ENCODE results near the gene CMSS1.

CMSS1 gene

DNA sequence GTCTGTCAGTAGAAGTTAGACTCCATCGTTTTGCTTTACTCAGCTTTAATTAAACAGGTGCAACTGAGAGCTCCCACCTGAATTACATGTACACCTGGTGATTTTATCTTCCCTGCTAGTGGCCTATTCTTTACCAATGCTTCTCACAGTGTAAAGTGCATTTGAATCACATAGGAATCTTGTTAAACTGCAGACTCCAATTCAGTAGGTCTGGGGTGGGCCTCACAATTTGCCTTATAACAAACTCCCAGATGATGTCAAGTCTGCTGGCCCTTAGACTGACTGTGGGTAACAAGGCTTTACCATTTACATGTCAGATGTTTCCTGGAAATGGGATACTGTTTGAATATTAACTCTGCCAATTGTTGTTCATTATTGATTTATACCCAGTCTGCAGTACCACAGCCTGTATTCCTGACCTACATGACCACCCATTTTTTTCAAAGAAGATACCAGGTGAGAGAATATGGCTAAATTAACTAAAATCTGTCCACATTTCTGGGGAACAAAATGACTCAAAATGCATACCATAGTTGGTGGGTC is 37.2 kb downstream of the CMSS1 start:
- DNase-seq (ENCODE audit: low spot score), result no peak

DNA sequence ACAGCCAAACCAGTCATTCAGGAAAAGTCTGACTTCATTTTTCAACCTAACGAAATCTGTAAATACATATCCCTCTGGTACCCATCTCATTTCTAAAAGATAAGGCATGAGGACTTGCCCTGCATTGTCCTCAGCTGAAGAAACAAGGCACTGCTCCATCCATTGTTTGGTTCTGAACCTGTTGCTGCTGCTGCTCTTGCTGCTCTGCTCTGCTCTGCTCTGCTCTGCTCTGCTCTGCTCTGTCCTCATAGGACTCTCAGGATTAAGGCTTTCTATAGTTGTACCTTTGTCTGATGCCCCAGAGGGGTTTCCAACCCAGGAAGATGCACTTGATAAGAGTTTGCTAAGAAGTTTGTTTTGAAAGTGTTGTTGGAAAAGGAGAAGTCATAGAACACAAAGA is 38.2 kb downstream of the CMSS1 start:
- no peak for DNase-seq (ENCODE audit: low spot score)

DNA sequence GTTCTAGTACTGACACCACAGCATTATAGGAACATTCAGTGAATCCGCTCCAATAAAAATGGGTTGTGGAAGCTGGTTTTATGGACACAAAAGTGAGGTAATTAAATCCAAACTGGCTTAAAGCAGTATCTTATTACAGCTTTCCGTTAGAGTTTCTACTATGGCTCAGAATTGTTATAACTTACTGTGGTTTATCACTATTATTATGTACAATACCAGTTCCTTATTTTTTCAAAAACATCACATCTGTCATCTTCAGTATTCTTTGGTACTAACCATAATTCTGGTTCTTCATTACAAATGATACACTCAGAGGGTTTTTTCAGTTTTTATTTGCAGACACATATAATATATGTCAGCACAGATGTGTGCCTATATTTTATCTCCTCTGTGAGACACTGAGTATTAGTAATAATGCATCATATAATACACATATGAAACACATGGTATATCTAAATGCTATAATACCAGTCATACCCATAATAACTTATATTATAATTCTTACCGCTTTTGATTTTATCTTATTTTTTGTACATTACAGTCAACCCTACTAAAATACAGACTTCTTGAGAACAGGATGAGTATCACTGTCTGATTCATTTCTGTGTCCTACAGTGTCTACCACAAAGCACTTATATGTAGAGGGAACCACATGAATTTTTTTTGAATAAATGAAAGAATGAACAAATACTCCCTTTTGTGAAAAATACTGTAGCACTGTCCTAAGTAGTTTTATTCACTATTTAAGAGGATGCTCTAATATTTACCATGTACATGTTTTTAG is 39.0 kb downstream of the CMSS1 start:
- no peak for DNase-seq (ENCODE audit: low spot score)

DNA sequence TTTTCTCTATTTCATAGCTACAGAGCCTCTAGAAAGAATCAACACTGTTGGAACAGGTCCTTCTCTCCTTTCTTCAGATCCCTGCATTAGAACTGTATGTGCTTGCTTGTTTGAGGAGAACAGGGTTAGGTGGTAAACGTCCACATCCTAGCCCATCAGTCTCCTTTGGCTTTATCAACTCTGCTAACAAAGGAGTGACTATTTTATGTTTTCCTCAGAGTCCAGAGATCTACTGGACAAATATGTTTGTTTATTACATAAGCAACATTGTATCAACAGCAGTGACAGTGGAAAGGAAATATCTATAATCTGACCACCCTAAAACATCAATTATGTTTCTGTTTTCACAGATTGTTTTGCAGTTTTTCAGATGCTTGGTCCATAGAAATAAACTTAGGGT is 39.6 kb downstream of the CMSS1 start:
- no peak for DNase-seq (ENCODE audit: low spot score)

DNA sequence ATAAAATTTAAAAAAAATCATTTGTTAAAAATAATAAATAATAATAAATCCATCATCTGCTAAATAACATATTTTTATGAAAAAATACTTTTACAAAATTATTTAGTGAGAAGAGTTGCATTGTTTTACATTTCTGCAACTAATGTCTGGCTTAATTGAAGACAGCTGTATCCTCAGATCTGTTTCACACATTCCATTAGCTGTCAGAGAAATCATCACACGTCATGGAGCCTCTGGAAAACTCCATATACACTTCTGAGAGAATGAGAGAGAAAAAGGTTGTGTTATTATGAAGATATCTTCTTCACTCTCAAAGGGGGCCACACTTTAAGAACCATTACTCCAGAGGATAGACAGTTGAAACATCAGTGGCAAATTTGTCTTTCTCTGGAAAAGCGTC is 40.8 kb downstream of the CMSS1 start:
- no peak for DNase-seq (ENCODE audit: low spot score)

DNA sequence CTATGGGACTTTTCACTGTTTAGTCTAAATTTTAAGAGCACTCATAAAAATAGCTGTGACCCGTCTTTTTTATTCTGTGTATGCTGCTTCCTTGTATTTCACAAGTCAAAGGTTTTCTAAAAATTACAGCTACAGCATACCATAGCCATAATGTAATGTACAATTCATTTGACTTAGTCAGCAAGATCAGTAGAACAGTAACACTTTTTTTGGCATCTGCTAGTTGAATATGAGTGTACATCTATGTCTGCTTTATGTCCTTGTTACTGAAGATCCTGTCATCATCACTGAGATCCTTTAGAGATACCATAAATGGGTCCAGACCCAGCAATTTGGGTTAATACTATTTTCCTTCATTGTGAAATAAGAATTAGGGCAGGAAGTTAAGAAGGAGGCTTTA is 42.2 kb downstream of the CMSS1 start:
- DNase-seq (ENCODE audit: low spot score), result no peak

DNA sequence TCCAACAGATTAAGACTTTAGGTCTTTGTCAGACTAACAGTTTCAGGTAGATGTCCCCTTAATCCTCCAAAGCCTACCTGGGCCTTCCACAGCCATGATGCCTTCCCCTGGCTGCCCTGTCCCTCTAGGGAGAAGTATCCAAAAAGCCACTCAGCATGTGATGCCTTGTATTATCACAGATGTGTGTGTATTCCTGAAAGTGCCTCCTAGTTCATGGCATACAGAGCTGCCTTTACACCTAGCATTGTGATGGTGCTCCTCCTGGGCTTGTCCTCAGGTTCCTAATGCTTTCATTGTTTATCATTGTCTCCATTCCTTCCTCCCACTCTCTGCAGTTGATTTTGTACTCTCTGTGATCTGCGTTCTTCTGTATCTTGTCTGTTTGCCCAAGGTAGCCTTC is 43.6 kb downstream of the CMSS1 start:
- DNase-seq (ENCODE audit: low spot score), result no peak

DNA sequence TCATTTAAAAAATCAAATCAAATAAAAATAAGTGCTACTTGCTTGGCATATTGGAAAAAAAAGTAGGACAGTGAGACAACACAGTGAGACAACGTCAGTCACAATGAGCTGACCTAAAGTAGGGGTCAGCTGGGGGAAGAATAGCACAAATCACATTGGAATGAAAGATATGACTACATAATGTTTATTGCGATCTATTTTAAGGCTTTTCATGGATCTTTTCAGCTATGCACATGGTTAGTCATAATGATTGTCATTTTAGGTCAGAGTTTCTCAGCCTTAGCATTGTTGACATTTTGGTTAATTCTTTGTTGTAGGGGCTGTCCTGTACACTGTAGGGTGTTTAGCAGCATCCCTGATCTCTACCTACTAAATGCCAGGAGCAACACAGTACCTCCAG is 44.5 kb downstream of the CMSS1 start:
- DNase-seq (ENCODE audit: low spot score), result no peak

DNA sequence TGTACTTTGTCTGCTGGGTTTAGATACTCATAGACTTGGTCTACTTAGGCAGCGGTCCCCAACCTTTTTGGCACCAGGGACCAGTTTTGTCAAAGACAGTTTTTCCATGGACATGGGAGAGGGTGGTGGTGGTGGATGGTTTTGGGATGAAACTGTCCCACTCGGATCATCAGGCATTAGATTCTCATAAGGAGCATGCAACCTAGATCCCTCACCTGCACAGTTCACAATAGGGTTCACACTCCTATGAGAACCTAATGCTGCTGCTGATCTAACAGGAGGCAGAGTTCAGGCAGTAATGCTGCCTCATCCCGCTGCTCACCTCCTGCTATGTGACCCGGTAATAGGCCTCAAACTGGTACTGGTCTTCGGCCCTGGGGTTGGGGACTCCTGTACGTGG is 45.3 kb downstream of the CMSS1 start:
- no peak for DNase-seq (ENCODE audit: low spot score)

DNA sequence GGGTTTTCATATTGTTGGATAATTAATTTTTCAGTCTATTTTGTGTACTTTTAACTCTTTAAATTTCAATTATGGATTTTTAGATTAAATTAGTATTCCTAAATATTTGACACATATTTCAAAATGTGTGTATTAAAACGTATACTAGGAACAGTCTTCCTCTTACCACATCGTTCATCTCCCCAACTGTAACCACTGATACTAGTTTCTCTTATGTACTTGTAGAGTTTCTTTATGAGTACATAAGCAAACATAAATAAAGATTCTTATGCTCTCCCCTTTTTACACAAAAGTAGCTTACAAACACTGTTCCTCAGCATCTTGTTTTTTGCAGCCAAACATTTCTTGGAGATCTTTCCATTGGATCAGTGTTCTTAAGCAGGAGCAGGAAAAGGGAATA is 45.9 kb downstream of the CMSS1 start:
- DNase-seq (ENCODE audit: low spot score), result no peak

DNA sequence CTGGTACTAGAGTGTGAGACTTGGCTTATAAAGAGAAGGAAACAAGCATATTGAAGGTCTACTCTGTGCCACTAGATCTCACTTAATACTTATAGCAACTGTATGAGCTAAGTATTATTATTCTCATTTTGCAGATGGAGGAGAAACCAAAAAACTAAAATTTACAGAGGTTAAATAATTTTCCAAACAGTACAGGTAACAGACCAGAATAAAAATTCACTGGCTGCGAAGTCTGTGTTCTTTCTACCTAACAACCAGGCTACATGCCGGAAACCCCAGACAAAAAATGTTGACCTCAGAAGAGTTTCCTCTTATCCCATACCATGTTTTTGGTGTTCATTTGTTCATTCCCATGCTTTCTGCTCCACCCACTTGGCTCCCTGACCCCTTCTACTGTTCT is 46.6 kb downstream of the CMSS1 start:
- no peak for DNase-seq (ENCODE audit: low spot score)

DNA sequence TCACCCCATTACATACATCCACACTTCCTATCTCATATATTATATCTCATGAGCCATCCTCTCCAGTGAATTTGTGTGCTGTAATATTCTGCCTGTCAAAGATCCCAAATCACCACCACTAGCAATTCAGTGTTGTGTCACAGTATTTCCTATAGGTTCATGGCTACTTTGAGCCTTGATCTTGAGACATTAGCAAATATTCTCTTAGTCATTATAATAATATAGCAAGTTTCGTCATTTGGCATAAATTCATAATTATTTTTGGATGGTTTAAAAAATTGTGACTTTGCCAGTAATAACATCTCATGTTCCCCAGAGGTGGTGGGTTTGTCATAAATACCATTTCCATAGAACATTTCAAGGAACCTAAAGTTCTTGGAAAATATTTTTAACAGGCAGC is 47.7 kb downstream of the CMSS1 start:
- no peak for DNase-seq (ENCODE audit: low spot score)

DNA sequence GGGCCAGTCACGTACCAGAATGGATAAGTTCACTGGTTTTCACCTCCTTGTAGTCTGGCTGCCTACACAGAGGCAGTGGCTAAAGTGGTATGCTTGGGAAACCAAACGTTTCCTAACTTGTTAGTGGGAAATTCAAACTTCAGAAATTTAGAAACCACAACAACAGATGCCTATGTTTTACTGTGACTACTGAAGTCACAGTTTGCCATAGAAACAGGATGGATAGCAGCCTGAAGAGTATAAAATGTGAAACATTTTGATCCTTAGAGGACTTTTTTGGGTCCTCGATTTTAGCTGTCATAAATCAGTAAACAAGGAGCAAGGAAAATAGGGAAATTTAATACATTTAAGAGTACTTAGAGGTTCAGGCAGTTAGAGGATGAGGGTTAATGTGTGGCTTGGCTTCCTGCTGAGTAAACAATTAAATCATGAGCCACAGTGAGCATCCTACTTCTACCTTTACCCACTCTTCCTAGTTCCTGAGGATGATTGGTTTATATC is 48.6 kb downstream of the CMSS1 start:
- no peak for DNase-seq (ENCODE audit: low spot score)

DNA sequence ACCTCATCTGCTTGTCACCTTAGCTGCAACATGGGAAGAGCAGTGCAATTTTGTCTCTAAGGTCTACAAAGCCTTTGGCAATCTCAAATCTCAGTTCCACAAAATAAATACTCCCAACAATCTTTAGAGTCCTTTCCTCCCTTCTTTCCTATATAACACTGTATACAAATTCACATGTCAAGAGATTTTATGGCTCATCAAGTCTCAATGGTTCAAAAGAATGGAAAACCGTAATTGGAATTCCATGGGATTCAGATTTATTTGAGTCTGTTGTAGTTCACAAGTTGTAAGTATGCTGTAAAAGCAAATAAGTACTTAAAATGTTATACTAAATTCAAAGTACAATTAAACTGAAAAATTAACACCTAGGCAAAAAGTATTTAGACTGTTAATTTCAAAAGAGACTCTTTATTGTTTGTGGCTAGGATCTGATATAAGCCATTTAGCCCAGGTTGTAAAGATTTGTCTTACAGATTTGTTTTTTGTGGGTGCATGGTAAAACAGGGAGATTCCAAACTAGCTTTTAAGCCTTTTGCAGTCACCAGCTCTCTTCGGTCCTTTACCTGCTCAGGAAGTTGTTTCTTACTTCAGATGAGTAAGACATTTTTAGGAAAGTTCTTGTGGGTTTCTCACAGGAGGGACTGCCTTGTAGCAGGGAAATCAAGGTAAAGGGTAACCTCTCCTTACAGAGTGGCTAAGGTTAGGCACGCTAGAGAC is 50.1 kb downstream of the CMSS1 start:
- no peak for DNase-seq (ENCODE audit: low spot score)

DNA sequence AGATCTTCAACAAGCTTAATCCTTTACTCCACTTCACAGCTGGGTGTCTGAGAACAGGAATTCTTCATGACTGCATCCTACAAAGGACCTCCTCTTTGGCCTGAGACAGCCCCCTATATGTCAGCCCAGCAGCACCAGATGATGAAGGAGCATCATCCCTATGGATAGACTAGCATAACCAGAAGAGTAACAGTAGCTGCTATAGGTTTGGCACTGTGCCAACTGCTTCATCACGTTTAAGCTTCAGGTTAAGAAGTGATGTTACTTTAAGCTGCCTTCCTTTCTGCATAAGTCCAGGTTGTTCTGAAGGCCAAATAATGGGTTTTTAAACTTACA is 50.6 kb downstream of the CMSS1 start:
- DNase-seq (ENCODE audit: low spot score), result no peak

DNA sequence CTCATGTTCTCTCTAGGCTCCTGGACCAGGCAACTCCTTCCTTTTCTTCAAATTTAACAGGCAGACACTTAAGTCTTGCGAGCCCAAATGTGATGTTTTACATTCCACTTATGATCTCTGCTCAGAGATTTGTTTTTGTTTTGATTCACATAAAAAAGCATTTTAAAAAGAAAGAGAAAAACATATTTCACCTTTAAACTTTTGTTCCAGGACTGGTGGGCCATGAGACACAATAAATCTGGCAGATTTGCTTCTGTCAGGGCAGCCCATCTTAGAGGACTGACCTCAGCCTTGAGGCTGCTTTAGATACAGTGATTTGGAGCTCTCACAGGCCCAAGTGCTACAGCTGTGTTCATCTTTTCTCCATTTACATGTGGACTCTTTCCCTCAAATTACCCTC is 52.0 kb downstream of the CMSS1 start:
- DNase-seq (ENCODE audit: low spot score), result no peak

DNA sequence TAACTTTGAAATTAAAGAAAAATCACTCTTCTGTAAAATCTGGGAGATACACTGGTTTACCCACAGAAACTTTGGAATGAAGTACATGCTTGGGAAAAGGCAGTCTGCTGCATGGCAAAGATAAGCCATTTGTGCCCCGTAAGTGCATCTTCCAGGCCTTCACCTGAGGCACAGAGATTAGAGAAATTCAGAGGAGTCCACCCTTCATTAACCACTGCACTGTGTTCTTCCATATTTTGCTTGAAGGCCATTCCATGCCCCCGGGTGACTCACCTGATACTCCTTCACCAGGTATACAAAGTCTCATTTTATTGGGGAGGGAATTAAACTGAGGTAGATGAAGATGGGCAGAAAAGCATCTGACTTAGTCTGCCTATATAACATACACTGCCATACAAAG is 53.0 kb downstream of the CMSS1 start:
- no peak for DNase-seq (ENCODE audit: low spot score)

DNA sequence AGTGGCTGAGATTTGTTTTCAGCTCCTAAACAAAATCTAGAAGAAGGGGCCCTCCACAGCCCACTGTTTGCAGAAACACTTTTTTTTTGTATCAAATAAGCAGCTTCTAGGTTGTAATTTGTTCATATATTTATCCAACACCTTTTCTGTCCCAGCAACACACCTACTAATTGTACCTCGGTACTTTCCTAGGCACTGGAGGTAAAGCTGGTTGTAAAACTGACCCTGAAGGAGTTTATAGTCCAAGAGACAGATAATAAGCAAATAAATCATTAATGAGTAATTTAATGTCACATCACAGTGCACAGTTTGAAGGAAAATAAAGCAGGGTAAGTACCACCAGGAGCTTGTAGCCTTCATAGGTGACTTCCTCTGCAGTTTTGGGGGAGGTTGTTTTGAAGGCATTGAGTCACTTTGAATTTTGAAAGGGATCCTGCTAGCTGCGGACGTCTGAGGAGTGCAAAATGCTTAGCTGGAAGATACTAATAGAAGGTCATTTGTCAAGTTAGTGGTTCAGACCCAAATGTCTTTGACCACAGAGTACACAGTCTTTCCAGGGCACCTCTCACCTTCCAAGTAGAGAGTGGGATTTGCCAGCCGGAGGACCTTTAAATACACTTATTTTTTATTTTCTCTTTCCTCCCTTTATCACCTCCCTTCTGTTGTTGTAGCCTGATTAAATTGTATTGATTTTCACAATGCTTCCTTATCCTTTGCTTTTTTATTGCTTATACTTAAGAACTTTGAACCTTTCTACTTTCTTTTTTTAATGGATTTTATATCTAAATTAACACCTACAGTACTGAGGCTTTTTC is 53.8 kb downstream of the CMSS1 start:
- DNase-seq (ENCODE audit: low spot score), result no peak

DNA sequence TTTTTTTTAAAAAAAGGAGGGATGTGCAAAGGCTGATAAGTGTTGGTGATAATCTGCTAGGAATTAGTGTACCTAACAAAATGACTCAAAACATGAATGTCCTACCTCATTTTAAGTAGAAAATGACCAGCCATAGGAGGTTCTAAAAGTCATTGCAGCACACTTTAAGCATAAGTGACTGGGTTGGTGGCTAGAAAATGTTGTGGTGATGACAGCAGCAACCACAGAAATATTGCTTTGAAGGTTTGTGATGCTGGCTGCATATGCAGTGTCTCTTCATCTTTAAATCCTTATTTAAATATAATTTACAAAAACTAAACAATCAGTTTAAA is 55.2 kb downstream of the CMSS1 start:
- no peak for DNase-seq (ENCODE audit: low spot score)

DNA sequence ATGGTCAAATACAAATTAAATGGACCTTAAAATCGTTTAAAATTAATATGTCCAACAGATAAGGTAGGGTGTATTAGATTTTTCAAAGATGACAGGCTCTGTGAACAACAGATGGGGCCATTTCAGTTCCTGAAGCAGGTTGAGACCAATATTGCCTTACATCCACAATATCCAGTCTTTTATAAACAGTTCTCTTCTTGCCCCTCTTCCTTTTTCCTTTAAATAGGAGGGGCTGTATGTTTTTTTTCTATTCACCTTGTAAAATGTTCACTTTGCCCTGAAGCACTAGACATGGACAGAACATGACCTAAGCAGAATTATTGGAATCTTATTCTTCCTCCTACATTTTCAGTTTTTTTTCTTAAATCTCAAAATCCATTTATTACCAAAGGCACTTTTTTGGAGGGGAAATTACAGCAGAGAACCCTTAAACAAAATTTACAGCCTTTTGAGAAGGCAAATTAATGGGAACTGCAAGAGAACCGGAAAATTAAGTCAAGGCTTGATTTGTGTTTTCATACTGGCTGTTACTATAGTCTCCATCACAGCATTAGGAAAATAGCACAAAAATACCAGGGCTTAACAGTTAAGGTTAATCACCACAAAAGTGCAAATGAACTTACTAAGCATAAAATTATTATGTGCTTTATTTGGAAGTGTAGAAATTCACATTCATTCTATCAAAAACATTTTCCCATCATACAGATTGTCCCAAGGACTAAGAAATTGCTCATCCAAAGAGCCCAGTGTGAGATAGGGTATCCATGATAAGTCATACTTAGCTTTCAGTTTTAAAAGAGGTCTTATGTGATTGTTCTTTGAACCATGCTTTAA is 55.8 kb downstream of the CMSS1 start:
- DNase-seq (ENCODE audit: low spot score), result no peak

DNA sequence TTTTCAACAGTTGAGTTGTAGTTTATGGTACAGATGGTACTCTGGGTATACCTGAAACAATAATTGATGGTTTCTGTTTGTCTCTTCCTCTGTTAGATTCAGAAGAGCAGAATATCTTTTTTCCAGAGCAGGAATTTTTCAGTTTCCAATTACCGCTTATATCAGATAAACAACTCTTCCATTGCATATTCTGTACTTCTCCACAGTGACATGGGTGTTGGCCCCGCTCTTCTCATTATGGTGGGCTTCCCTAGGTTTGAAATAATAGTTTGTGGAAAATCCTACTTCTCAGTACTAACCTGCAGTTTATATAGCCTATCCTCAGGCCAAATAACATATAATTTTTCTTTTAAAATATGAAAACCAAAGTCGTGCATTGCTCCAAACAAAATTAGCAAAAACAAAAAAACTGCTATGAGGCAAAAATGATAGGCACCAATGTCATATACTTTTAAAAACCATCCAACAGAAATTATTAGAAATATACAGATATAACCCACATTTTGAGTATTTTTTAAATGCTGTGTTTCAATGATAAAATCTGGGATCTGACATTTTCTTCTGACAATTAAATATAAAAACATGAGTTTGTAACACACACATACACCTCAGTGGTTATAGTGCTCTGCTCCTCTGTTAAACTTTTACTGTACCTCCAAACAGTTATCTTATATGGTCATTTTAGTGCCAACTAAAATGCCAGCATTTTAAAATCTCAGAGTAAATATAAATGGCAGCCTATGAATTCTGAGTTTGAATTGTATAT is 56.8 kb downstream of the CMSS1 start:
- DNase-seq (ENCODE audit: low spot score), result no peak

Data from D341Med (cell line).